B cell (primary cell): ENCODE data around the gene PRDM9. TPM values are rescaled to one million over a fixed set of nuclear protein-coding genes. Genes with fewer than 3 reads are reported as not detected.
"Not testable (repeated sequence)": the region's sequence is repeated elsewhere in the genome, so short reads cannot be mapped to it uniquely, and the experiment has no call there.

ENCODE experiments used
- ATAC-seq: fragments of 200-7000 bp; cut with Tn5 transposase; one replicate; pipeline ENCODE4 v1.10.0; 2021; ENCODE audit warnings: low read depth, mild to moderate bottlenecking, moderate number of reproducible peaks, moderate library complexity
- CTCF ChIA-PET: fragments of 350-600 bp; sonication (Branson Sonifier 250); formaldehyde crosslinking; loops from one replicate; lab custom pipeline; 2021; ENCODE audit warnings: antibody characterized with exemption, inconsistent platforms; lab: Charles Lee
- POLR2A ChIA-PET: fragments of 350-600 bp; sonication (Branson Sonifier 250); formaldehyde crosslinking; loops from one replicate; lab custom pipeline; 2021; ENCODE audit warnings: antibody characterized with exemption; lab: Charles Lee
- DNase-seq: peaks from one replicate; pipeline ENCODE4 v3.0.0; 2013
- H2AFZ ChIP-seq: 2 replicates; pipeline ENCODE4 v1.6.1; 2012; ENCODE audit warnings: mild to moderate bottlenecking, low read depth, low read length; ENCODE audit not compliant: insufficient read depth, poor library complexity, severe bottlenecking
- H3K27ac ChIP-seq, 2 donors: 1 replicate in 1 of 2; 2 replicates in 1 of 2; pipeline ENCODE4 v1.5.1; 2012 to 2013; ENCODE audit warnings: low read length in 2 of 2, mild to moderate bottlenecking in 2 of 2, moderate library complexity in 1 of 2
- H3K27me3 ChIP-seq, 4 experiments: fragments of 200-600 bp in 1 of 4; sonication (generic) in 1 of 4; replicated peaks in 1 of 4; 1 replicate in 2 of 4; 2 replicates in 2 of 4; pipeline versions ENCODE4 v1.6.1 to v1.7.0; 2013 to 2016; ENCODE audit warnings: low read length in 3 of 4, mild to moderate bottlenecking in 2 of 4, mixed read lengths in 1 of 4, moderate library complexity in 1 of 4; ENCODE audit not compliant: insufficient read depth in 4 of 4, control insufficient read depth in 3 of 4; ENCODE audit errors: control extremely low read depth in 1 of 4
- H3K36me3 ChIP-seq, 2 experiments: replicated peaks in 1 of 2; 1 replicate in 1 of 2; 2 replicates in 1 of 2; pipeline versions ENCODE4 v1.6.1 to v1.7.1; 2013; ENCODE audit warnings: low read length in 1 of 2; ENCODE audit not compliant: insufficient read depth in 2 of 2, control insufficient read depth in 1 of 2; ENCODE audit errors: control extremely low read depth in 1 of 2, extremely low read depth in 1 of 2
- H3K4me1 ChIP-seq, 2 donors: fragments of 200-600 bp in 1 of 2; sonication (generic) in 1 of 2; 1 replicate in 1 of 2; 2 replicates in 1 of 2; pipeline versions ENCODE4 v1.5.1 to v1.6.1; 2013 to 2017; ENCODE audit warnings: low read length in 2 of 2; ENCODE audit not compliant: control insufficient read depth in 2 of 2, insufficient read depth in 2 of 2
- H3K4me2 ChIP-seq: replicated peaks from 2 replicates; pipeline ENCODE3; 2012; ENCODE audit warnings: mild to moderate bottlenecking, low read depth, low read length; ENCODE audit not compliant: poor library complexity, severe bottlenecking
- H3K4me3 ChIP-seq, 5 experiments: fragments of 200-600 bp in 1 of 5; sonication (generic) in 1 of 5; 1 replicate in 3 of 5; 2 replicates in 2 of 5; pipeline versions ENCODE4 v1.5.1 to v1.7.0; 2011 to 2016; ENCODE audit warnings: low read length in 4 of 5, mild to moderate bottlenecking in 4 of 5, low read depth in 2 of 5, control low read depth in 1 of 5, moderate library complexity in 1 of 5; ENCODE audit not compliant: insufficient read depth in 1 of 5; ENCODE audit errors: control extremely low read depth in 1 of 5, extremely low read depth in 1 of 5
- H3K79me2 ChIP-seq: fragments of 200-600 bp; sonication (generic); one replicate; pipeline ENCODE4 v1.6.0; 2016; ENCODE audit warnings: low read length; ENCODE audit not compliant: control insufficient read depth, insufficient read depth
- H3K9ac ChIP-seq: fragments of 200-600 bp; sonication (generic); 2 replicates; pipeline ENCODE4 v1.6.1; 2017; ENCODE audit warnings: mild to moderate bottlenecking, low read length, moderate library complexity
- H3K9me3 ChIP-seq, 3 donors: one replicate each; pipeline versions ENCODE4 v1.6.1 to v1.7.1; 2013; ENCODE audit warnings: low read length in 2 of 3; ENCODE audit not compliant: control insufficient read depth in 2 of 3, insufficient read depth in 1 of 3; ENCODE audit errors: control extremely low read depth in 1 of 3
- H4K20me1 ChIP-seq: 2 replicates; pipeline ENCODE4 v1.6.0; 2012; ENCODE audit warnings: mild to moderate bottlenecking, low read length; ENCODE audit not compliant: insufficient read depth, control insufficient read depth, poor library complexity, severe bottlenecking
- H3K27ac Mint-ChIP-seq: one replicate; pipeline ENCODE4 v1.8.0; 2021; ENCODE audit warnings: mixed read lengths
- H3K27me3 Mint-ChIP-seq: one replicate; pipeline ENCODE4 v1.8.0; 2021; ENCODE audit warnings: mixed read lengths
- H3K4me1 Mint-ChIP-seq: one replicate; pipeline ENCODE4 v1.8.0; 2021; ENCODE audit warnings: mixed read lengths
- H3K4me3 Mint-ChIP-seq: one replicate; pipeline ENCODE4 v1.8.0; 2021; ENCODE audit warnings: mixed read lengths
- H3K9me3 Mint-ChIP-seq: one replicate; pipeline ENCODE4 v1.8.0; 2022; ENCODE audit warnings: mixed read lengths; ENCODE audit not compliant: insufficient read depth
- CTCF ChIP-seq: fragments of 200-600 bp; IDR thresholded peaks from one replicate; pipeline ENCODE4 v1.8.0; 2022; ENCODE audit warnings: antibody characterized with exemption, mild to moderate bottlenecking
- EZH2 ChIP-seq: IDR thresholded peaks from 2 replicates; pipeline ENCODE4 v1.6.1; 2012; ENCODE audit warnings: borderline replicate concordance, low read depth, mild to moderate bottlenecking, moderate library complexity, low read length; ENCODE audit not compliant: insufficient read depth, poor library complexity, severe bottlenecking
- WGBS: methylation state at CpG from one replicate; pipeline ENCODE4 v1.1.5; 2013; ENCODE audit warnings: missing lambda C conversion rate; ENCODE audit not compliant: insufficient coverage; 5-methylcytosine and 5-hydroxymethylcytosine counted together
- intact Hi-C: fragments of 100-400 bp; cut with micrococcal nuclease; formaldehyde crosslinking; loops from one replicate; pipeline ENCODE4 v1.10.0; 2022
- polyA plus RNA-seq: library from polyadenylated mRNA; depleted of rRNA; stranded (reverse); fragments of >200 nt; gene quantifications from 2 replicates; pipeline ENCODE4 v1.2.3, GENCODE V29; 2012
- total RNA-seq, 2 donors: library from RNA; stranded (reverse); fragments of 120-200 nt in 1 of 2; gene quantifications; 1 replicate in 1 of 2; 2 replicates in 1 of 2; pipeline versions ENCODE4 v1.2.3 to v1.2.4, GENCODE V29; 2013 to 2022

The PRDM9 gene
- total and polyA plus RNA-seq, 2 donors (not counting 1 experiment from before 2014, with no cell fraction given): not detected

- POLR2A ChIA-PET, H3K4me1 ChIP-seq, H3K27me3 Mint-ChIP-seq, H3K27ac Mint-ChIP-seq, H3K36me3 ChIP-seq, H4K20me1 ChIP-seq, H3K9me3 ChIP-seq, DNase-seq, H3K4me1 Mint-ChIP-seq, H3K4me3 ChIP-seq, H3K9me3 Mint-ChIP-seq, H3K9ac ChIP-seq, H3K4me2 ChIP-seq, CTCF ChIA-PET, H3K79me2 ChIP-seq, H3K4me3 Mint-ChIP-seq, H2AFZ ChIP-seq, H3K27me3 ChIP-seq, intact Hi-C loops, H3K27ac ChIP-seq, ATAC-seq: not testable (repeated sequence)
- WGBS: 100% methylated on average over 3 of the region's 15 CpGs
Observed at GRCh38 chr5:23527216-23527920, 20.0 kb downstream of the PRDM9 start.

GRCh38 chr5:23528677-23529076 lies 21.3 kb downstream of the PRDM9 start:
- H3K27me3 Mint-ChIP-seq: no peaks in the 10 kb centered on the region
- ATAC-seq: no peak
- no peak overlapping the region for H3K4me2 ChIP-seq
- H3K9me3 ChIP-seq: peaks cover 0 to 5% (median 0%) of the 10 kb centered on the region in 3 donors
- no peak overlapping the region for H3K4me3 Mint-ChIP-seq
- H3K27ac Mint-ChIP-seq: no peak overlapping the region
- H3K9me3 Mint-ChIP-seq: no peaks in the 10 kb centered on the region
- H3K4me1 ChIP-seq: no peaks in the 10 kb centered on the region
- H3K27me3 ChIP-seq: no peaks in the 10 kb centered on the region
- H3K4me3 ChIP-seq: no peak overlapping the region
- WGBS: 94% methylated on average over 2 of the region's 4 CpGs
- TF ChIP-seq EZH2: no peak
- TF ChIP-seq CTCF: no peak
- no peaks in the 10 kb centered on the region for H4K20me1 ChIP-seq
- no peak overlapping the region for H3K9ac ChIP-seq
- no peaks in the 10 kb centered on the region for H3K4me1 Mint-ChIP-seq
- intact Hi-C loops: no loop called here
- H3K79me2 ChIP-seq: no peaks in the 10 kb centered on the region
- no peaks in the 10 kb centered on the region for H3K36me3 ChIP-seq
- ChIA-PET CTCF (no interaction called here), POLR2A (no interaction called here)
- DNase-seq: no peak
- no peak overlapping the region for H2AFZ ChIP-seq
- H3K27ac ChIP-seq: no peak overlapping the region
